Liver (tissue), 3 donors: Measurements from ENCODE around the gene DOK6.

Source experiments
- CTCF ChIP-seq: fragments of 150-350 bp; IDR thresholded peaks from 2 replicates; pipeline ENCODE4 v1.5.1; 2017; ENCODE audit warnings: improper control_type of control experiment, low read depth, low read length; ENCODE audit not compliant: missing input control
- EGR1 ChIP-seq, 2 donors: IDR thresholded peaks; 2 replicates each; pipeline ENCODE4 v1.6.1; 2016 to 2018; ENCODE audit warnings: antibody characterized with exemption in 2 of 2, low read depth in 2 of 2
- REST ChIP-seq: IDR thresholded peaks from 2 replicates; pipeline ENCODE4 v1.6.1; 2016; ENCODE audit warnings: antibody characterized with exemption, mild to moderate bottlenecking
- donor health status: healthy.
- donor health status: healthy.

- TF ChIP-seq REST (no peak), CTCF (no peak), EGR1 (IDR thresholded peaks at IDR 0.05; ENCODE audit: low read depth in 2 of 2) (no peak)
These were observed 3.6 kb upstream of the DOK6 start for GRCh38 chr18:69397096-69397495.
